NCI-H446 treated with DMSO at 0.1 percent for 48 hours (cell line): Measurements from ENCODE around the gene RILP.

Experiments
- DNase-seq: peaks from one replicate; lab custom pipeline; 2025; lab: John Stamatoyannopoulos, UW

Gene RILP

DNA sequence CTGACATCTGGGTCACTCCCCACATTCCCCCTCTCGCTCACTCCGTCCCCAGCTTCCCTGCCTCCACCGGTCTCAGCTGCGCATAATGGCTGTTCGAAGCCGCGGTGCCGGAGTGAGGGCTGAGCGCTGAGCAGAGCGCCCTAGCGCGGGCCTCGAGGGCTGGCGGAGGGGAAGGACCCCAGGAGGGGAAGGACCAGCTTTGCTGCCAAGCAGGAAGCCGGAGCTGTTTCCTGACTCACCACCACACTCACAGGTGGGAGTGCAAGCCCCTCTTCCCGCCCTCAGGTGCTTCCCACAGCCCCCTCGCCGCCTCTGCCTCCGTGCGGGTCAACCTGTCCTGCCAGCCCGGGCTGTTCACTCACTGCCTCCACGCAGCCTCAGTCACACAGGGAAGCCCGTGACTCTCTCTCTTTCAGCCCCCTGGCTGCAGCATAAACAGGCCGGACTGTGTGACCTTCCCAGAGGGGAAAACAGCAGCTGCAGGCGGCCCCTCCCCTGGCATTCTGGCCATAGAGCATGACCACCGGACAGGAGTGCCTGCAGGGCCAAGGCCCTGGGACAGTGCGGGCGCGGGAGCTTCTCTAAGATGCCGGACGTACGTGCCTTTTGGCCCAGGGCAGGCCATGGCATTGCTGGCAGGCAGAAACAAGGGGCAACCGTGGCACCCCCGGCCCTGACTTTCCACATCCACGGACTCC lies 44.7 kb downstream of the RILP start:
- no peak for DNase-seq

DNA sequence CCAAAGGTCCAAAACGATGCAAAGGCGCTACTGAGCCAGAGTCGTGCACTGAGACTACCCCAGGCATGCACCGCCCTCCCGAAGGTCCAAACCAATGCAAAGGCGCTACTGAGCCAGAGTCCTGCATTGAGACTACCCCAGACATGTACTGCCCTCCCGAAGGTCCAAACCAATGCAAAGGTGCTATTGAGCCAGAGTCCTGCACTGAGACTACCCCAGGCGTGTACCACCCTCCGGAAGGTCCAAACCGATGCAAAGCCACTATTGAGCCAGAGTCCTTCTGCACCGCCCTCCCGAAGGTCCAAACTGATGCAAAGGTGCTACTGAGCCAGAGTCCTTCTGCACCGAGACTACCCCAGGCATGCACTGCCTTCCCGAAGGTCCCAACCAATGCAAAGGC lies 48.1 kb downstream of the RILP start:
- DNase-seq: no peak

DNA sequence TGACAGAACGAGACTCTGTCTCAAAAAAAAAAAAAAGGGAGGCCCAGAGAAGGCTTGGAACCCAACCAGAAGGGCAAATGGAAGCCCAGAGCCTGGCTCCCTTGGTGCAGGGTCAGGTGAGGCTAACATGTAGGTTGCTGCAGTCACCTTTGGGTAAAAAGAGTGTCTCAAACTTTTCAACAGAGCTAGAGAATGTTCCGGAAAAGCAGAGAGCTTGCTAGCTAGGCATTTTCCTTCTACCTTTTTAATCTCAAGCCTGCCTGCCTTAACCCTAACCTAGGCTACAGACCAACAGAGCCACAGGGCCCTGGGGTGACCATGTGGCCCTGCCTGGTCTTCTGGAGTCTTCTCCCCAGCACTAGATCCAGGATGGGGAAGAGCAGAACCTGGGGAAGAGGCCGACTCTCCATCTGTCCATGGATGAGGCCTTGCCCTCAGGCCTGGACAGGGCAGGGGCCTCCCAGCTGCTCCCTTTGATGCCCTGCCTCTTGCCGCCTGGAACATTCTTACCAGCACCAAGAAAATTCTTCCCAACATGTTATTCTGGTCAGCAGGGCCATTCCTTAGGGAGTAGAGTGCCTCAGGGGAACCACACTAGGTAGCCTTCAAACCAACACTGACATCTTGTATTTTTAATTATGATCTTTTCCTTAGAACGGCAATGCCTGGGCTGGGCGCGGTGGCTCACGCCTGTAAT lies 51.1 kb downstream of the RILP start:
- DNase-seq: no peak

DNA sequence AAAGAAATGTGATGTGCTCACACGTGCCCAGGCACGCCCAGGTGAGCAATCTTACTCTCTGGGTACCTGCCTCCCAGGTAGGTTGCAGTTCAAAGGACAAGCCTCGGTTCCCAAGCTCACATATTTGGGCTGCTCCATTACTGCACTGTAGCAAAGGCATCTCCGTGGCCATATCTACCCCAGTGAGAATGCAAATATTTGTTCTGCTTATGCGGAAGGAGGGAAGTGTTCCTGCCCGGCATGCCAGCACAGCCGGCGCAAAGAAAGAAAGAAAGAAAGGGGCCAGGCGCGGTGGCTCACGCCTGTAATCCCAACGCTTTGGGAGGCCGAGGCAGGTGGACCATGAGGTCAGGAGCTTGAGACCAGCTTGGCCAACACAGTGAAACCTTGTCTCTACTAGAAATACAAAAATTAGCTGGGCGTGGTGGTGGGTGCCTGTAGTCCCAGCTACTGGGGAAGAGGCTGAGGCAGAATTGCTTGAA lies 51.8 kb downstream of the RILP start:
- no peak for DNase-seq
